ENCODE measurements around the gene EVA1B.

Gene EVA1B

DNA sequence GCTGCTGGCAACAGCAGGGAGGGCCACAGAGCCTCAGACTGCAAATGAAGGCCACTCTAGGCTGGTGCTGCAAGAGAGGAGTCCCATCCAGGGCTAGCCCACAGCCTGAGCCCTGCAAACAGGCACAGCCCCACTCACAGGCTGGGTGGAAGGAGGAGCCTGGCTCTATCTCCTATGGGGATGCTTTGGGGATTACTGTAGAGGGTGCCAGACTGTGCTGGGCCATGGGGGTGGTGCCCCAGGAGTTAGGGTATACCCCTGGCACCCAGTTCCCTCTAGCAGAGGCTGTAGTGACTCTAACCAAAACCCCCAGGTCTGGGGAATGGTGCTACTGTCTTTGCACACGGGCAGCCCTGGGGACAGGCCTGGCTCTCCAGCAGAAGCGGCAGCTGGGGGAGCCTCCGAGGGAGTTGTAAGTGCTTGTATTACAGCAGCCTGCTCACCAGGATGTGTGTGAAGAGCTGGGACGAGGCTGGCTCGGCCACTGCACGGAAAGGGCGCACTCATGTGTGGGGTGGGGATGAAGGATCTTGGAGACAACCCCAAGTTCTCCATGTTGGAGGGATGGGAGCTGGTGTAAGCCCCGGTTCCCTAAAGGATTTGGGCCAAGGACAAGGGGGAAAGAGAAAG is 23.4 kb upstream of the EVA1B start:
- DNase-seq (ENCODE audit: extremely low read depth, low read depth), result no peak
- no peak overlapping the region for H3K4me3 ChIP-seq (replicated peaks; ENCODE audit: low read depth, low read length)
- TF ChIP-seq, protein P1, sequence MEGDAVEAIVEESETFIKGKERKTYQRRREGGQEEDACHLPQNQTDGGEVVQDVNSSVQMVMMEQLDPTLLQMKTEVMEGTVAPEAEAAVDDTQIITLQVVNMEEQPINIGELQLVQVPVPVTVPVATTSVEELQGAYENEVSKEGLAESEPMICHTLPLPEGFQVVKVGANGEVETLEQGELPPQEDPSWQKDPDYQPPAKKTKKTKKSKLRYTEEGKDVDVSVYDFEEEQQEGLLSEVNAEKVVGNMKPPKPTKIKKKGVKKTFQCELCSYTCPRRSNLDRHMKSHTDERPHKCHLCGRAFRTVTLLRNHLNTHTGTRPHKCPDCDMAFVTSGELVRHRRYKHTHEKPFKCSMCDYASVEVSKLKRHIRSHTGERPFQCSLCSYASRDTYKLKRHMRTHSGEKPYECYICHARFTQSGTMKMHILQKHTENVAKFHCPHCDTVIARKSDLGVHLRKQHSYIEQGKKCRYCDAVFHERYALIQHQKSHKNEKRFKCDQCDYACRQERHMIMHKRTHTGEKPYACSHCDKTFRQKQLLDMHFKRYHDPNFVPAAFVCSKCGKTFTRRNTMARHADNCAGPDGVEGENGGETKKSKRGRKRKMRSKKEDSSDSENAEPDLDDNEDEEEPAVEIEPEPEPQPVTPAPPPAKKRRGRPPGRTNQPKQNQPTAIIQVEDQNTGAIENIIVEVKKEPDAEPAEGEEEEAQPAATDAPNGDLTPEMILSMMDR (IDR thresholded peaks at IDR 0.05; ENCODE audit: low read depth, low read length, missing control alignments), result no peak

DNA sequence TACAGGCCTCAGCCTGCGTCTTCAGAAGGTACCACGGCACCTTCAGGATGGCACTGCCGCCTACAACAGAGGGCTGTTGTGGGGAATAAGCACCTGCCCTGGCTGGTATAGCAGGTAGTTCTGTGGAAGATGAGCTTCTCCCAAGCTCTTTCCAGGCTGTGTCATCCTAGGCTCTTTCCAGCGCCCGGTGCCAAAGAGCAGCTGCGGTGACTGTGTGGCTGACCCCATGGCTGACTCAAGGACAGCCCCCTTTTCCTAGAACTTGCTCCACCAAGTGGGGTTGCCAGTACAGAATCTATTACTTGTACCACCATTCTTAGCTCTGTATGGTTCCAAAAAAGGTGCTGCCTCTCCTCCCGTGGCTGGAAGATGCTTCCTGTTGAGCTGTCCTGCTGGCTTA is 21.9 kb upstream of the EVA1B start:
- H3K4me3 ChIP-seq (replicated peaks; ENCODE audit: low read depth, low read length), result no peak overlapping the region
- no peak for DNase-seq (ENCODE audit: extremely low read depth, low read depth)
- TF ChIP-seq, protein P1 (IDR thresholded peaks at IDR 0.05; ENCODE audit: low read depth, low read length, missing control alignments), result no peak

DNA sequence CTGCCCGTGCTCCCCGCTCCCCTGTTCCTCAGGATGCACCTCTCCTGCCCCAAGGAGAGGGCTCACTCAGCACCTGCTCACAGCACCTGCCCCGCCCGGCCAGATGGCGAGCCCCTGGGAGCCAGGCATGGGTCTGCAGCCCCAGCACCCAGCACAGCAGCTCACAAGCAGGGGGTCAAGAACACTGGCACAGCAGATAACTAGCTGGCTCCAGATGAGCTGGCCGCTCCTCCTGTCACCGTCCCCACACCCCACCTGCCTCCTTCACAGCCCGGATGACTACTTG is 20.9 kb upstream of the EVA1B start:
- TF ChIP-seq, protein P1 (IDR thresholded peaks at IDR 0.05; ENCODE audit: low read depth, low read length, missing control alignments), result no peak
- DNase-seq (ENCODE audit: extremely low read depth, low read depth), result no peak
- no peak overlapping the region for H3K4me3 ChIP-seq (replicated peaks; ENCODE audit: low read depth, low read length)

DNA sequence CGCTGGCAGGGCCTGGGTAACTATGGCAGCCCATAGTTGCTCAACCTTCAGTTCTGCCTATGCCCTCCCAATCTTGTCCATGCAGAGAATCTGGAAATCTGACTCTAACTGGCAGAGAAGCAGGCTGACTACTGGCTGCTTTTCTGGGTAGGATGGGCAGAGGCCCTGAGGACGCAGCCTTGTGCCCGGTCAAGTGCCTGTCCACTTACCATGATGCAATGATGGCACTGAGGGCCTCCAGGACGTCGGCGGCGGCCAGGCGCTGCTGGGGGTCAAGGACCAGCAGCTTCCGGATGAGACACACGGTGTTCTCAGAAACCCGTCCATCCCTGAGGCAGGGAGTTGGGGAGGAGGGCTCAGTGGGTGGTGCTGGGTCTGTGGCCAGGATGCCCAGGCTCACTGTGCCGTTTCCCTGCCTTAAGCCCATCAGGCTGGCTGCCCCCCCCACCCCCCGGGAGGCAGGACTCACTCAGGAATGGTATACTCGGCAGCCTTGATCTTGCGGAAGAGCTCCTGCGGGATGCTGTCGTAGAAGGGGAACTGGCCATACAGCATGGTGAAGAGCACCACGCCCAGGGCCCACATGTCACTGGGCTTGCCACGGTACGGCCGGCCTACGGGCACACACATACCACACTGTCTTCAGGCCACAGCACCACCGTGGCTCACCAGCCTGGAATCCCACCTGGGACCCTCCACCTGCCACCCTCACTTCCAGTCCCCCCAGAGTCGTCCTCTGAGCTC is 20.4 kb upstream of the EVA1B start:
- no peak overlapping the region for H3K4me3 ChIP-seq (replicated peaks; ENCODE audit: low read depth, low read length)
- DNase-seq (ENCODE audit: extremely low read depth, low read depth), result no peak
- TF ChIP-seq, protein P1 (IDR thresholded peaks at IDR 0.05; ENCODE audit: low read depth, low read length, missing control alignments), result no peak

DNA sequence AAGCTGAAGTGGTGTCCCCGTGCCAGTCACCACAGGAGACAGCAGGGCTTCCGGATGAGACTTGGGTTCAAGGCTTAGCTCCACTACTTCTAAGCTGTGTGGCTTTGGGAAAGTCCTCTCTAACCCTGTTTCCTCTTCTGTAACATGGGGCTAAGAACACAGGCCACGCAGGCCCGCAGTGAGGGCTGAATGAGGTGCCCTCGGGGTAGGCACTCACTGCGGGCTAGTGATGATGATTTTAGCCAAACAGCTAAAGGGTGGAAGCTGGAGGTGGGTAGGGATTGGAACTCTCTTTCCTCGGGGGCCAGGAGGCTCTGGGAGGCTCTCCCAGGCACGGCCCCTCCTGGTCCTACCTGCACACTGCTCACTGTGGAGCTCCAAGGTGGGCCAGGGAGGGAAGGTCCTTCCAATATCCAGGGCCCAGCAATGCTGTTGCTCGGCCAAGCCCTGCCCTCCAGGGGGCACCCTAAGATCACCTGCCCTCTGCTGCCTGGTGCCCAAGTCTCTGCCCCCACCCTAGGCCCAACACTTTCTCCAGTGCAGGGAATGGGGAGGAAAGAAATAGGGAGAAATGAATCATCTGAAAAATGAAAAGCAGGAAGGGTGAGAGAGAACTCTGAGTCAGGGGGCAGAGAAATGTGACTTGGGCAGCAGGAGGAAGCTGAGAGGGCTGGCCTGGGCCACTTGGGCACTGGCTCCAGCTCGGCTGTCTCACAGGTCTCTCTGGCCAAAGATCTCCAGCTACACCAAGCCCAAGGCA is 19.2 kb upstream of the EVA1B start:
- no peak overlapping the region for H3K4me3 ChIP-seq (replicated peaks; ENCODE audit: low read depth, low read length)
- DNase-seq (ENCODE audit: extremely low read depth, low read depth), result no peak
- TF ChIP-seq, protein P1 (IDR thresholded peaks at IDR 0.05; ENCODE audit: low read depth, low read length, missing control alignments), result peak; percentile 81

DNA sequence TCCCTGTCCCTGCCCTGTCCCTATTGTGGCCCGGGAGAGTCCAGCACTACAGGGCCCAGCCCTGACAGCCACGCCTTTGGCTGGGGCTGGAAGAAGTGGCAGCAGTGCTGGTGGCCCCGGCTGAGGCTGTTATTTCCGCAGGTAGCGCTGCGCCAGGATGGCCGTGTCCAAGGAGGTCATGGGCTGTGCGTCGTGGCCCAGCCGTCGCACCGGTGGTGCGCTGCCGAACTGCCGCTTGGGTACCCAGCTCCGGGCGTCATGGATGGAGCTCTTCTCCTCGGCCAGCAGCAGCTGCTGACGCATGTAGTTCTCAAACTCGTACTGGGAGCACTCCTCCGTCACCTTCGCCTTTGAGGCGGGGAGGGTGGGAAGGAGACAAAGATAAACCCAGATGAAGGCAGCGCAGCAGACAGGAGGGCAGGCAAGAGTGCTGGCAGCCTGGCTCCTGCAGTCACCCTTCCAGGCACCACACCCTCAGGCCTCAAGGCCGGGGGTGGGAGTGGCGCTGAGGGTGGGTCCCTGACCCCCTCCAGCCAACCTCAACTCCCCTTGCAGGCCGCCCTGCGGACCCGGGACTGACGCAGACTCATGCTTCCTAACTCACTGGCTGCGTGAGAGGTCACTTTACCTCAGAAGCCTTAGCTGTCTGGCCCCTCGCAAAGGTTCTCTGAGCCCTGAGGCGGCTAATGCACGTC is 18.3 kb upstream of the EVA1B start:
- TF ChIP-seq, protein P1 (IDR thresholded peaks at IDR 0.05; ENCODE audit: low read depth, low read length, missing control alignments), result no peak
- no peak for DNase-seq (ENCODE audit: extremely low read depth, low read depth)
- no peak overlapping the region for H3K4me3 ChIP-seq (replicated peaks; ENCODE audit: low read depth, low read length)
